Measurements from ENCODE around the gene GRIN1.
A peak's percentile ranks its signal among the peaks of the same experiment; 100 is the strongest.
"Not testable (repeated sequence)": the region's sequence is repeated elsewhere in the genome, so short reads cannot be mapped to it uniquely, and the experiment has no call there.

Gene GRIN1

DNA sequence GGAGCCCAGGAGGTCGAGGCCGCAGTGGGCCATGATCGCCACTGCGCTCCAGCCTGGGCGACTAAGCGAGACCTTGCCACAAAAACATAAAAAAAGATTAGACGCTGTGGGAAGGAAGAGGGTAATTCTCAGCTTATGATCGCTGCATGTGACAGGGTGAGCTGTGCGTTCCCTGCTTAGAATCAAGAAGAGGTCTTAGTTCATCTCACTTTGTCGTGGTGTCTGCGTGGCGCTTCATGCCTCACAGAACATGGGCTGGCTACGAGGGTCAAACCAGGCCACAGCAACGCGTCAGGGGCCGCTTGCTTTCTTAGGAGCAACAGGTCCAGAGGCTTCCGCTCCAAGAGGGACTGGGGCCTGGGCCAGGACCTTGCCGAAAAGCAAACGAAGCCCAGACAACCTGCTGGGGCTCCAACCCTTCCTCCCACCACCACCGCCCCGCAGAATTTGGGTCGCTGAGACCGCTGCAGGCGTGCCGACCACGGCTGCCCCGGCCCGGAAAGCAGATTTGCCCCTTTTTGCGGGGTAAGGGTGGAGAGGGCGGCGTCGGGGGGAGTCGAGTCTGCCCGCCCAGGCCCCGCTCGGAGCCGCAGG is 10.0 kb upstream of the GRIN1 start:
- no peak for DNase-seq (ENCODE audit: low read depth)

DNA sequence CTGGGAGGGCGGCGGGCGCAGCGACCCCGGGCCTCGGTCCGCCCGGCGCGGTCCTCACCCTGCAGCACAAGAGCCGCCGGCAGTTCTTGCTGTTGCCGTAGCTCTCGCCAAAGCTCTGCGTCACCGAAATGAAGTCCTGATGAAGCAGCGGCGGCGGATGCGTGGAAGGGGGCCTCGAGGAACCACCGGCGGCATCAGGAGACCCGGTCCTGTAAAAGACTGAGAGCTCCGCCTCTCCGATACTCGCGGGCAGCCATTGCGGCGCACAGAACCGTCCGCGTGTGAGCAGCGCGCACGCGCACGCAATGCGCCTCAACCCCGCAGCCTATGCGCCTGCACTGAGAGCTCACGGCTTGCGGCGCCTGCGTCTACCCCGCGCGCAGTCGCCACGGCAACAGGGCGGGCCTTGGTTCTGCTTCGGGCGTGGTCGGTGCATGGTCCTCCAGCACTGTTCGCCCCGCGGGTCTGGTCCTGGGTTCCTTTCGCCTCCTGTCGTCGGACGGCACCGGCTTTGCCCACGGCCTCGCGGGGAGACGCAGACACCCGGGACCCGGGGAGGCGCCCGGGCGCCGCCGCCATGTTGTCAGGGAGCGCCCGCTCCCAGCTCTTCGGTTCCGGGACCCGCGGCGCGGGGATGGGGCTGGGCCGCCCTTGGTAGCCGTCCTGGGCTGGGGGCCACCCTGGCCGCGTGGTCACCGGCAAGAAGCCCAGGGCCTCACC is 9.3 kb upstream of the GRIN1 start:
- peak; percentile 76 for DNase-seq (ENCODE audit: low read depth)

GRCh38 chr9:137130176-137130755 is 8.7 kb upstream of the GRIN1 start:
- DNase-seq (ENCODE audit: low read depth) = no peak

- no peak for DNase-seq (ENCODE audit: low read depth)
Measured at GRCh38 chr9:137134191-137134590, 4.8 kb upstream of the GRIN1 start.

DNA sequence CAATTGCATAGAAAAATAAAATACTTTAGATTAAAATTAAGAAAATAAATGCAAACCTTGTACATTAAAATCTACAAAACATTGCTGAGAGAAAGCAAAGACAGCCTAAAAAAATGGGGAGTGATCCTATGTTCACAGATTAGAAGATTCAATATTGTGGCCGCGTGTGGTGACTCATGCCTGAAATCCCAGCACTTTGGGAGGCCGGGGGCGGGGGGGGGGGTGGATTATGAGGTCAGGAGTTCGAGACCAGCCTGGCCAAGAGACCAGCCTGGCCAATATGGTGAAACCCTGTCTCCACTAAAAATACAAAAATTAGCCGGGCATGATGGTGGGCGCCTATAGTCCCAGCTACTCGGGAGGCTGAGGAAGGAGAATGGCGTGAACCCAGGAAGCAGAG is 3.8 kb upstream of the GRIN1 start:
- not testable (repeated sequence) for DNase-seq (ENCODE audit: low read depth)

DNA sequence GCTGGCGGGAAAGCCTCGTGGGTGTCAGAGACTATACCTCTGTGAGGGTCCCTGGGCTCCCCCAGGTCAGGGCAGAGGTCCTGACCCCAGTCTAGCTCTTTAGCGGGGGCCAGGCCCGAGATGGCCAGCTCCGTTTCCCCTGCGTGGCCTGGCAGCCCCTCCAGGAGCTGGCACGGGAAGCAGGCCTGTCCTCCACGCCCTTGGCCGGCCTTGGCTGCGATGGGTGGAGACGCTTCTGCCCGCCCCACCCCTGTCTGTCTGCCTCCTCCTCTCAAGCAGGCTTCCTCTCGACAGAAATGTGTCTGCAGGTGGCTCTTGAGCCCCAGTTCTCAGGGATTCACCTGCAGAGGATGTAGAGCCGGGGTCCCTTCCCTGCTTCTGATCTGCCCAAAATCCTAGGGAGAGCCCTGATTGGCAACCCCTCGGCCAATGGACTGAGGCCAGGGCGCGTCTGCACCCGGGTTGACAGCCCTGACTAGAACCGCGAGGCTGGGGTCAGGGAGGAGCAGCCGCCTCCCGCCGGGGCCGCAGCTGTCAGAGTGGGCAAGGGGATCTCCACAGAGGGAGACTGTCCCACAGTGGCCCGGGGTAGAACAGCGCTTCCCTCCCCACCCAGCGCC is 2.6 kb upstream of the GRIN1 start:
- no peak for DNase-seq (ENCODE audit: low read depth)

DNA sequence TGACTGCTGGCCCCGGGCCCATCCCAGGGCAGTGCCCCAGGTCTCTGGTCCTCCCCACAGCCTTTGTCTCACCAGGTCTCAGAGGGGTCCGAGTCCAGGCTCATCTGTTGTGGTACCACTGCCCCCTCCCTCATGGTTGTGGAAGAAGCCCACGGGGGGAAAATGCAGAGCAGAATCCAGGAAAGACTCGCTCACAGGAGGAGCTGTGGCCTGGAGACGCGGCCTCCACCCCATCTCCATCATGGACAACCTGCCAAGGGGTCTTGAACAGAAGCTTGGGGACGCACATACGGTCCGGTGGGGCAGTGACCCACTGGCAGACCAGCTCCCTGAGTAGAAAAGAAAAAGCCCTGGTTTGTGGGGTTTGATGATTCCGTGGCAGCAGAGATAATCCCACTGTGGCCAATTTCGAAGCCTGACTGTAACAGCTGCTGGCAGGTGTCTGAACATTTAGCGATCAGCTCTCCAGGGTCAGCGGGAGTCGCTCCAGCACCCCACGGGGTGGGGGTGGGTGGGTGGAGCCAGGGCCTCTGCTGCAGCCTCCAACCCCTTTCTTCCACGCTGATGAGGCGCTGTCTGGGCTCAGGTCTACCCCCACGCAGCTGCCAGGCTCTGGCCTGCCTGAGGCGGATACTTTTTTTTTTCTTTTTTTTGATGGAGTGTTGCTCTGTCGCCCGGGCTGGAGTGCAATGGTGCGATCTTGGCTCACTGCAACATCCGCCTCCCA is 1.9 kb upstream of the GRIN1 start:
- no peak for DNase-seq (ENCODE audit: low read depth)

- no peak for DNase-seq (ENCODE audit: low read depth)
Measured at GRCh38 chr9:137138058-137138721, 764 bp upstream of the GRIN1 start.

- no peak for DNase-seq (ENCODE audit: low read depth)
Measured at GRCh38 chr9:137139468-137140150, 655 bp downstream of the GRIN1 start.

DNA sequence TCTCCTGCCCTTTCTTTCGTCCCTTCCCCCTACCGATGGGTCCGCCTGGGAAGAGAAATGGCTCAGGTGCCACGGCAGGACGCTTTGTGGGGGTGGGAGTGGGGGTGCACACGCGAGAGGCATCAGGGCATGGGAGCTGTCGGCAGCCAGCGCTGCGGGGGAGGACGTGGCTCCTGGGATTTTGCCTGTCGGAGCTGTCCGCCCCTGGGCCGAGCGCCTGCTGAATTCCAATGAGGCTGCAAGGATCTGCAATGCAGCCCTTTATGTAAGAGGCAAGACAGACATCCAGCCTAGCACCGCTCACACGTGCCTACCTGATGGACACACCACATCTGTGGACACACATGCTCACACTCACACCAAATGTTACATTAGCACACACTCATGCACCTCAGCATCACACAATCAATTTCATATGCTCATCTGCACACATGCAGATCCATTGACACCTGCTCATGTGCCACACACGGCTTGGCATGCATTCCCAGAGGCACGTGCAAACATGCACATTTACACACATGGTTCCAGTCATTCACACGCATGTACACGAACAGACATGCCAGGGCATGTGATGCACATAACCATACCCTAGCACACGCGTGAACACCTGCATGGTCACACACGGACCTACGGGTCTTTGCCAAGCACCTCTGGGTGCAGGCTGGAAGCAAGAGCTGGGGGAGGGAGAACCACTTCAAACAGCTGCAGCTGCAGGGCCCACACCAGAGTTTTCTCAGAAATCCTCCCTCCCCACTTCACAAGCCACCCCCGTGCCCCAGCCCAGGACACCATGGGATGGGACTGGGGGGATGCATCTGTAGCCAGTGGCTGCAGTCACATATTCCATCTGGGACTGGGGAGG is 1.4 kb downstream of the GRIN1 start:
- no peak for DNase-seq (ENCODE audit: low read depth)

DNA sequence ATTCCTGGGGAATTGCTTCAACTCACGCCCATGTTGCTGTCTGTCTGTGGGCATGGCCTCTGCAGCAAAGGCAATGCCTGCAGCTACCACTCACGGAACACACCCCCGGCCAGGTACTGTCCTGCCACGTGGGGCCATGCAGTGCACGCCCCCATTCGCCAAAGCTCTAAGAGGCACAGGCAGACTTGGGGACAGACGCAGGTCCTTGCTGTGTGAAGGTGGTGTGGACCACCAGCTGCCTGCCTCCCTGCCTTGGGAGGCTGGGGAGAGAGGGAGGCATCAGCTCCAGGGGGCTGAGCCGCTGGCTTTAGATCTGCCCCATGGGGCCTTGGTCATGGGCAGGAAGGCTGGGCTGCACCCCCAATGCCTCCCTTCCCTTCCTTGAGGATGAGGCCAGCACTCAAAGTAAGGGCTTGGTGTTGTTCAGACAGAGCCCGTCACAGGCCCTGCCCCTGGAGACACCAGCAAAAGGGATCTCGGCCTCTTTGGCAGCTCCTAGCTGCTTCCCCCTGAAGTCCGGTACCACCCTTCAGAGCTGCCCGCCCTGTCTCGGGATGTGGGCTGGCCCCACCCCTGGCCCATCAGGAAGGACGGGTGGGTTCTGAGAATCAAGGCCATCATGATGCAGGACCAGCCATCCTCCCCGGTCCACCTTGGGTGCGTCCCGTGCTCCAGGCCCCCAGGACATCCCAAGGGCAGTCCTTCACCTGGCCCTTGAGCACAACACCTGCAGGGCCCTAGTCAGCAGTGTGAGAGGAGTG is 2.3 kb downstream of the GRIN1 start:
- DNase-seq (ENCODE audit: low read depth) = no peak

DNA sequence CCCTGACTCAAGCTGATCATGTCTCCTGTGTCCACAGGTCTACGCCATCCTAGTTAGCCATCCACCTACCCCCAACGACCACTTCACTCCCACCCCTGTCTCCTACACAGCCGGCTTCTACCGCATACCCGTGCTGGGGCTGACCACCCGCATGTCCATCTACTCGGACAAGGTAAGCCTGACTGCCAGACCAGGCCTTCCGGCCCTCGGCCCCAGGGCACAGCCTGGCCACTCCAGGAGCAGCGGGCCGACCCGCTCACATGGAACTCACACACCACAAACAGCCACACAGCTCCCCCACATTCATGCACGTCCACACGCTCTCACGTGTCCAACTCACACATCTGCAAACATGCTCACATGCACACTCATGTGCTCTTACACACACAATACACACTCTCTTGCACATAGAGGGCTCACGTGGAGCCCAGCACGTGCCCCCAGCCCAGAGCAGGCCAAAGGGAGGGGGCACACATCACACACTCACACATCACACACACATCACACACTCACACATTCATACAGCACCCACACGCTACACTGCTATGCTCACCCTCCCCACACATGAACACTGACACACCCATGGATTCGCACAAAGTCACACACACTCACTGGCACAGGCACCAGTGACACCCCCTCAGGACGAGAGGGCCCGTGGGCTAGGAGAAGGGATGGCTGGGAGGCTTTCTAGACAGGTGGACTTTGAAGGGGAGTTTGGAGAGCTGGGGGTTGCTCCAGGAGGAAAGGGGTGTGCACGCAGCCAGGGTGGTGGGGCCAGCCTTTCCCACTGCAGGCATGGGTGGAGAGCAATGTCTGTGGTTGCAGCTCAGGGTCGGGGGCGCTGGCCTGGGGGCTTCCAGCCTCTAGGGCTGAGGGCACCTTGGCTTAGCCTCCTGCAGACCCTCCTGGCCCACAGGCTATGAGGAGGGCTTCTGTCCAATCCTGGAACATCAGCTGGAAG is 3.3 kb downstream of the GRIN1 start:
- DNase-seq (ENCODE audit: low read depth) = no peak

GRCh38 chr9:137143459-137143858 is 4.5 kb downstream of the GRIN1 start:
- DNase-seq (ENCODE audit: low read depth) = no peak

DNA sequence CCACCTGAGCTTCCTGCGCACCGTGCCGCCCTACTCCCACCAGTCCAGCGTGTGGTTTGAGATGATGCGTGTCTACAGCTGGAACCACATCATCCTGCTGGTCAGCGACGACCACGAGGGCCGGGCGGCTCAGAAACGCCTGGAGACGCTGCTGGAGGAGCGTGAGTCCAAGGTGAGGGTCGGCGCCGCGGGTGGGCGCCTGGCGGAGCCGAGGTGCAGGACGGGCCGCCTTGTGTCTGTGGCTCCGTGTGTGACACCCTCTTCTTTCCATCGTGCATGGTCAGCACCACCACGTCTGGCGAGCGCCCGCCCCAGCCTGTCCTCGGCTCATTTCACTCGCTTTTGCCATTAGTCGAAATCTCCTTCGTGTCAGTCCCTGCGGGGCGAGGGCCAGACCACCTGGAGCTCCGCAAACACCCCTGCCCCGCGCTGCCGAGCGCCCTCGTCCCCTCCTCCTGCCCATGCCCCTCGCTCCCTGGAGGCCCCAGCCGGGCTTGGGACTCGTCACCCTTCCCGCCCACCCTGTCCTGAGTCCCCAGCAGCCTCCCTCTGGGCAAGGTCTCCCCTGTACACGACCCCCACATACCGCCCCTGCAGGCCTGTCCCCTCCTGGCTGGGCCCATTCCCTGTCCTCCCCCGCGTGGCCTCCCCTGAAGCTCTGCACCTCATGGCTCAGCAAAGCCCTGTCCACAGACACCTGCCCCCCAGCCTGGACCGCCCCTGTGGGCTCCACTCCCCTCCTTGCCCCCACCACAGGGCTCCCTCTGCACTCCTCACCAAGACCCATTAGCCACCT is 7.0 kb downstream of the GRIN1 start:
- DNase-seq (ENCODE audit: low read depth) = no peak

- DNase-seq (ENCODE audit: low read depth) = no peak
Measured at GRCh38 chr9:137146527-137146918, 7.6 kb downstream of the GRIN1 start.

DNA sequence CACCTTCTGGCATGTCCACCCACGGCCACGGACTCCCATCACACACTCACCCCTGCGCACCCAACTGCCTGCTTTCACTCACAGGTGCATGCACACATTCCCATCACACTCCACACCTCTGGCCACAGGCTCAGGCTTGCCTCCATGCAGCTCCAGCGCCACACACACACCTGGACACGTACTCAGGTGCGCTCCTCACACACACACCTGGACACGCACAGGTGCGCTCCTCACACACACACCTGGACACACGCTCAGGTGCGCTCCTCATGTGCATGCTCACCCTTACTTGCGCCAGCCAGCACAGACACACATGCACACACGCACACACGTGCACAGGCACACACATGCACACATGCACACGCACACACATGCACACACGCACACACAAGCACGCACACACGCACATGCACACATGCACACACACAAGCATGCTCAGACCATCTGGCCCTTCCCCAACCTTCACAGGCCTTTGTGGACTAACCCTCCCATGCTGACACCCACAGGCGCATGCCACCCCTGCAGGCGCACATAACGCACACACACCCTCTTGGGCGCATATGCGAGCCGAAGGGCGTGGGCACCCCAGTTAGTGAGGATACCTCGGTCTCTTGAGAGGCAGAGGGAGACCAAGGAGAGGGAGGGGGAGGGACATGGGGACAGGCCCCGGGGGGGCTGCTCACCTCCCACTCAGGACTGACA is 8.3 kb downstream of the GRIN1 start:
- DNase-seq (ENCODE audit: low read depth) = no peak

GRCh38 chr9:137147793-137148160 is 8.8 kb downstream of the GRIN1 start:
- no peak for DNase-seq (ENCODE audit: low read depth)

Measured in stimulated activated CD8-positive, alpha-beta memory T cell treated with anti-CD3 and anti-CD28 coated beads, Interleukin-12 subunit alpha, Interleukin-12 subunit beta, amount 100 ng/mL, for 1 hour (primary cell).